HG02970 (cell line): ENCODE data around the gene MOGAT3.

Source experiments
- ATAC-seq: cut with Tn5 transposase; IDR thresholded peaks from one replicate; pipeline ENCODE4 v1.9.1; 2021; ENCODE audit warnings: mild to moderate bottlenecking, moderate library complexity, moderate number of reproducible peaks; ENCODE audit not compliant: unreplicated experiment, low FRiP score

MOGAT3 gene

DNA sequence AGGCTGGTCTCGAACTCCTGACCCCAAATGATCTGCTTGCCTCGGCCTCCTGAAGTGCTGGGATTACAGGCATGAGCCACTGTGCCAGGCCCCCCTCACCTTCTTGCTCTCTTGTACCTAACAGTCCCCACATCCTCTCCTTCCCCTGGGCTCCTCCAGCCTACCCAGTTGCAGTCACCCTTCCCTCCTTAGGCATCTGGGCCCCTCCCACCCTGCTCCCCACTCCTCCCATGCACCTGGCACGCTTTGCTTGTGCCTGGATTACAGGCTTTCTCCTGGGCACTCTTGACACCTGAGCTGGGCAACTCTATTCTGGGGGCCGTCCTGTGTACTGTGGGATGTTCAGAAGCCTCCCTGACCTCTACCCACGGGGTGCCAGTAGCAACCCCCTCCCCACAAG is 33.8 kb upstream of the MOGAT3 start:
- no peak for ATAC-seq

DNA sequence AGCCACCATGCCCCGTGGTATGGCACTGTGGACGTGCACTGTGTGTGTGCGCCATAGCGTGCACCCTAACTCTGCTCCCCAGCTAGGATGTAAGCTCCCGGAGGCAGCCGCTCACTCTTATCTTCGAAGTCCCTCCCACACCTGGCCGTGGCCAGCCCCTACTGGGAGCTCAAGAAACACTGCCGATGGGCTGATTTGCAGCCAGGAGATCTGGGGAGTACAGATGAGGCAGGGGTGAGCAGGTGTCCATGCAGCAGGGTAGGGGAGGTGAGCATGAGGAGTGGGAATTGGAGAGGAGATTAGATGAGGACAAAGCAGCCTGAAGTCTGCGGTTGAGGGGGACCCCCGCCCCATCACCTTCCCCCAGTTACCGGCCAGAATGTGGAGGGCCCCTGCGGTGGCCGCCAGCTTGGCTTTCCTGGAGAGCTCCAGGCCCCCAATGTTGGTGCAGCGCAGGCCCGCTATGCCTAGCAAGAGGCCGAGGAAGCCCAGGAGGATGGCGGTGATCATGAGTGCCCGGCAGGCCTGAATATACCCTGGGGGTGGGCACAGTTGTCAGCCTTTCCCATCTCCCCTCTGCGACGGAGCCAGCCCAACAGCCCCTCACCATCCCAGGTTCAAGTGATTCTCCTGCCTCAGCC is 33.2 kb upstream of the MOGAT3 start:
- no peak for ATAC-seq

DNA sequence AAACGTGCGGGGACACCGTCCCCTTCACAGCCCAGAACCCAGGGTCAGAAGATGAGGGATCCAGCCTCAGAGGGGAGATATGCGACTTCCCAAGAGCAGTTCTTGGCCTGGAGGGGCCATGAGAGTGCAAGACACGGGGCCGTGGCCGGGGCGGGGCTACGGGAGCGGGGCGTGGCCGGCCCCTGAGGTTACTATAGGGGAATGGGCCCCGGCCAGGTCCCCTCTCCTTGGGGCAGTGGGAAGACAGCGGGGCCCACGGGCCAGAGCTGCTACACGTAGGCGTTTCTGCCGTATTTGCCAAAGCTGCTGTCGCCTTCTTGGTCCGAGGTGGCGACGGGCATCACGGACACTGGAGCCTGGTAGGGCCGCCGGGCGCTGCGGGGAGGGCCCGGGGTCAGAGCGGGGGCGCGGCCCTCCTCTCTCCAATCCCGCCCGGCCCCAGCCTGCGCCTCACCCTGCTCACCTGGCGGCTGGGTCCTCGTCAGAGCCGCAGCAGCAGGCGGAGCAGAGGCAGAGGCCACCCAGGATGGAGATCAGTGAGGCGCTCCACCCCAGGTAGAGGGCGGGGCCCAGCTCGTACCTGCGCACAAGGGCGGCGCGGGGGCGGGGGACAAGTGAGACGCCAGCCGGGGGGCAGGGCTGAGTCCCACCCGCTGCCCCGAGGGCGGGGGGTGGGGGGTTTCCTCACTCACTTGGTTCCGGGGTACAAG is 31.5 kb upstream of the MOGAT3 start:
- no peak for ATAC-seq

DNA sequence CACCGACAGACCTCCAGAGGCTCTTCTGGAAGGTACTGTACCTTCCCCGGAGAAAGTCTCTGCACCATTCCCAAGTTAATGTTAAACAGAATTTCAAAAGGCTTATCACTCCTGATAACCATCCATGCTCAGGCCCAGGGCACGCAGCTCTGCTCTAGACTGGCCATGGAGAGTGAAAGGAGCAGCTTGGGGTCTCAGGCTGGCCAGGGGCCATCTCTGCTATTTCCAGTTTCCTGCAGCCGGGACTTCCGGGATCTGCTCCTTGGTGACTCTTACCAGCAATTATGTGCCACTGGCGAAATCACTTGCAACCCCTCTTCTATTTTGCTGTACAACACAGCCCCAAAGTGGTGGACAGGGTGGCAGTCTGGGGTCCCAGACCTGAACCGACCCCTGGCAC is 30.8 kb upstream of the MOGAT3 start:
- ATAC-seq: no peak

DNA sequence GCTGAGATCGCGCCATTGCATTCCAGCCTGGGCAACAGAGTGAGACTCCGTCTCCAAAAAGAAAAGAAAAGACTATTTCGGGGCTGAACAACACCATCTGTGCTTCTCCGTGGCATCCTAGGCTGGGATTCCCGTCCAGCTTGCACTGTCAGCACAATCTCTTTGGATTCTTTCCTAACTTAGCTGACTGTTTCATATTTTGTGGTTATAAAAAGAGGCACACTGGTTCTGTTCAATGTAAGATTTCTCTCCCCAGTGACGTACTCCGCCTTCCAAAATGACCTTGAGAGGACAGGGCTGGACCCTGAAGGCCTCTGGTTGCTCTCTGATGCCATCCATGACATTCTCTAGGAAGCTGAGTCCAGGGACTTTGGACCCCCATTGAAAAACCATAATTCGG is 25.9 kb upstream of the MOGAT3 start:
- no peak for ATAC-seq

DNA sequence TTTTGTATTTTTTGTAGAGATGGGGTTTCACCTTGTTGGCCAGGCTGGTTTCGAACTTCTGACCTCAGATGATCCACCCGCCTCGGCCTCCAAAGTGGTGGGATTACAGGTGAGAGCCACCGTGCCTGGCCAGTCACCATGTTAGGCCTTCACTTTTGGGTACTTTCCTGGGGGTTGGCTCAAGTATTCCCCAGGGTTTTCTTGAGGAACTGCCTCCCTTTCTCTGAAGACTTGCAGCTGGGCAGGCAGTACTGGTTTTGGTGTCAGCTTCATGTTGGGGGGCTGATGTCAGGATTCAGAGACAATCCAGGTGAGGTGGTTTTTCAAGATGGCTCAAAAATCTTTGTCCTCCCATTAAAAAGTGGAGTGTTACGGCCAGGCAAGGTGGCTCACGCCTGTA is 24.8 kb upstream of the MOGAT3 start:
- no peak for ATAC-seq

DNA sequence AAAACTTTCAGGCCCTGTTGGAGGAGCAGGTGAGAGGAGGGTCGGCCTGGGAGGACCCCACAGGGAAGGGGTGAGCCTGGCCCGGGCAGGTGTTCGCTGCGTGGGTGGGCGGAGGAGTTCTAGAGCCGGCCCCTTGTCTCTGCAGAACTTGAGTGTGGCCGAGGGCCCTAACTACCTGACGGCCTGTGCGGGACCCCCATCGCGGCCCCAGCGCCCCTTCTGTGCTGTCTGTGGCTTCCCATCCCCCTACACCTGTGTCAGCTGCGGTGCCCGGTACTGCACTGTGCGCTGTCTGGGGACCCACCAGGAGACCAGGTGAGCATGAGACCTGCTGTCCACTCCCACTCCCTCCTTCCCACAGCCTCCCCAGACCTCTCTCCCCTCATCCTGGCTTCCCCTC is 22.7 kb upstream of the MOGAT3 start:
- ATAC-seq: no peak

DNA sequence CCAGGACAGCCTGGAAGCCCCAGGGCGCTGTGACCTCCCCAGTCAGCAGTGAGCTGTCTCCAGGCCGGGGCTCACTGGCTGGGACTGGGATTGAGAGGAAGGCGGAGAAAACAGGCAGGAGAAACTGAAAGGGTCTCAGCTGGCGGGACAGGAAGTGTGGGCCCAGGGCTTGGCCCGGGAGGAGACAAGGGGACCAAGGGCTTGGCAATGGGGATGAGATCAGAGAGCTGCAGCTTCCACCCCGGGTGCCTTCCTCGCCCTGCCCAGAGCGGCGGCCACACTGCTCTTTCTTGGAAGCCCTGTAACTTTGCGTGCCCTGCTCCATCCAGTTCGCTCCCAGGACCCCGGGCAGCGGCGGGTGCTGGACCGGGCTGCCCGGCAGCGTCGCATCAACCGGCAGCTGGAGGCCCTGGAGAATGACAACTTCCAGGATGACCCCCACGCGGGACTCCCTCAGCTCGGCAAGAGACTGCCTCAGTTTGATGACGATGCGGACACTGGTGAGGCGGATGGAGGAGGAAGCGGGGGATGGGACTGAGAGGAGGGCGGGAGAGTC is 21.5 kb upstream of the MOGAT3 start:
- no peak for ATAC-seq

DNA sequence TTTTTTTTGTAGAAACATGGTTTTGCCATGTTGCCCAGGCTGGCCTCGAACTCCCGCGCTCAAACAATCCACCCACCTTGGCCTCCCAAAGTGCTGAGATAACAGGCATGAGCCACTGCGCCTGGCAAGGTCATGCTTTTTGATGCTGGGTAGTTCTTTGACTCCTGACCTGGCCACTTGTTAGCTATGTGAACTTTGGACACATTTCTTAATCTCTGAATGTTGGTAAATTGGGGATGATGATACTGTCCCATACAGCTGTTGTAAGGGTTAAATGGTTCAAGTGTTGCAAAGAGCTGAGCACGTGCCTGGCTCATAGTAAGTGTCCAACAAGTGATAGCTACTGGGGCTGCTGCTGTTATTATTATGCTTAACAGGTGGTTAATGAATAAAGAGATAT is 19.5 kb upstream of the MOGAT3 start:
- no peak for ATAC-seq

DNA sequence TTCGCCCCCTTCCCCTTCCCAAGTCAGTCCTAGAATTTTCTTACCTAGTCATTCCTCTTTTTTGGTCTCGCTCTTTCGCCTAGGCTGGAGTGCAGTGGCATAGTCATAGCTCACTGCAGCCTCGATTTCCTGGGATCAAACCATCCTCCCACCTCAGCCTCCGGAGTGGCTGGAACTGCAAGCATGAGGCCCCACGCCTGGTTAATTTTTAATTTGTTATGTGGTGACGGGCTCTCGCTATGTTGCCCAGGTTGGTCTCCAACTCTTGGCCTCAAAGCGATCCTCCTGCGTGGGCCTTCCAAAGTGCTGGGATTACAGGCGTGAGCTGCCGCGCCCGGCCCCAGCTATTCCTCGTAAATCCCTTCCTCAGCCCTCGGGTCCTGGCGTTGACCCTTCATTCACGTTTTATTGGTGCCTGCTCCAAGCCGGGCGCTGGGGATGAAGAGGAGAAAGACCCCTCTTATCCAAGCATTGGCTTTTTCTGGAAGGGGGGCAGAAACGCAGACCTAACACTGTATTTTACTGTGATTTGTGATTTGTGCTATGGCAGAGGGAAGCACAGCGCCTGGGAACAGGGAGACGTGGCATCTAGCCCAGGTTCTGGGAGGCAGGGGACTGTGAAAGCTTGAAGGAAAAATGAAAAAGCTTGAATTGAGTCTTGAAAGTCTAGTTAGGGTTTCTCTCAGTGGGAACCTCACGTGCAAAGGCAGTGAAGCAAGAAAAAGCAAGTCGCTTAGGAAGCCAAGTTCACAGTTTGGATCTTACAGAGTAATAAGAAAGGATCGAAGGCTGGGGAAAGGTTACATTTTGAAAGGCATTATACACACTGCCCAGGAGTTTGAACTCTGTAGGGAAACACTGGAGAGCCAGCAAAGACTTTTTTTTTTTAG is 17.6 kb upstream of the MOGAT3 start:
- ATAC-seq: peak; percentile 22

DNA sequence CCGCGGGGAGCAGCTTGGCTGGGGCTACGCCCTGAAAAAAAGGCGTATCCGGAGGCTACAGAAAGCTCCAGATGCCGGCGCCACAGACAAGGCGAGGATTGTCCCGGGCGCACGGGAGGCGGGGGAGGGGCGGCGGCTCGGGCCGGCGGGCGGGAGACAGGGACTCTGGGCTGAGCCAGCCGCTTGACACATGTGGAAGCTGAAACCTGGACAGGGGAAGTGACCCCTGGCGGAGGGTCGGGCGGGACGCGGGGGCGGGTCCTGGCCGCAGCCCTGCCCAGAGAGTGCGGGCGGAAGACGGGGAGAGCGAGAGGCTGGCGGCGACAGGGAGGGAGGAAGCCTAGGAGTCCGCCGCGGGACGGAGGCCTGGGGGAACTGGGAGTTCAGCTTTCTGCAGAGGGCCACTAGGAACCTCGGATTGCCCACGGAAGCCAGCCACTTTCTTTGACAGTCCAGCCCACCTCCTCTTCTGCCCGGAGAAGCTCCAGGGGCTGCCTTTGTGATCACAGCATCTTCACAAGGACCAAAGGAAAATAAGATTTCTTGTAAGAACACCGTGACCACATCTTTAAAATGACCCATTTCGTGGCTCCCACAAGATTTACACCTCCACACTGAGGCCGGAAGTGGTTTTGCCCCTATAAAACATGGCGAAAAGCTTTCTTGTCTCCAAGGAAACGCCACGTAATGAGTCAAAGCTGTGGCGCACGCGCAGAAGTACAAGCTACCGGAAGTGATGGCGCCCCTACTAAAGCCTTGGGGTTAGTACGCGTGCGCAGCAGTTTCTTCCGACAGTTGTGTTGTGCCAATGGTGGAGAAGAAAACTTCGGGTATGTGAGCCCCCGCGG is 16.8 kb upstream of the MOGAT3 start, which contains the start of the genes PLOD3 and ZNHIT1:
Gene PLOD3 (minus strand): TSS at position 194 of the 848 bp plus-strand sequence. CDS start 307 bp downstream, outside the sequence.
Gene ZNHIT1 (plus strand): TSS at position 778 of the 848 bp plus-strand sequence. CDS start 31 bp downstream, at position 809.
- peak; percentile 71 for ATAC-seq

DNA sequence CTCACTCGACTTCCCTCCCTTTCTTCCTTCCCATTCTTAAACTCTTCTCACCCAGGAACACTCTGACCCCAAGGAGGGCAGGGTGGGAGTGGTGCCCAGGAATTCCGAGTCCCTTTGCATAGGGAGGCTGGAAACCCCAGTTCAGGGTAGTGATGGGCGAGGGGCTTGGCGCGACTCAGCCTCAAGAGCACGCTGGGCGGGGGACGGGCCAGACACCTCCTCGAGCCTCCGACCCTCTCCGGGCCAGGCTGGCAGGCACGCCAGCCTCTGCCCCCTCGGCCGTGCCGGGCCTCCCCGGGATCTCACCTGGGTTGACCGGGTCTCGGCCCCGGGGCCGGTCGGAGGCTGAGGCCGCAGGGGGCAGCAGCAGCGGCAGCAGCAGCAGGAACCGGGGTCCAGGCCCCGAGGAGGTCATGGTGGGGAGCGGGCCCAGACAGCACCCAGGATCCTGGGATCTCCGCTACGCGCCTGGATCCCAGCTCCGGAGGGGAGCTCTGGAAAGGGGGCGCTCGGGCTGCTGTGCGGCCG is 16.1 kb upstream of the MOGAT3 start:
- peak; percentile 14 for ATAC-seq

DNA sequence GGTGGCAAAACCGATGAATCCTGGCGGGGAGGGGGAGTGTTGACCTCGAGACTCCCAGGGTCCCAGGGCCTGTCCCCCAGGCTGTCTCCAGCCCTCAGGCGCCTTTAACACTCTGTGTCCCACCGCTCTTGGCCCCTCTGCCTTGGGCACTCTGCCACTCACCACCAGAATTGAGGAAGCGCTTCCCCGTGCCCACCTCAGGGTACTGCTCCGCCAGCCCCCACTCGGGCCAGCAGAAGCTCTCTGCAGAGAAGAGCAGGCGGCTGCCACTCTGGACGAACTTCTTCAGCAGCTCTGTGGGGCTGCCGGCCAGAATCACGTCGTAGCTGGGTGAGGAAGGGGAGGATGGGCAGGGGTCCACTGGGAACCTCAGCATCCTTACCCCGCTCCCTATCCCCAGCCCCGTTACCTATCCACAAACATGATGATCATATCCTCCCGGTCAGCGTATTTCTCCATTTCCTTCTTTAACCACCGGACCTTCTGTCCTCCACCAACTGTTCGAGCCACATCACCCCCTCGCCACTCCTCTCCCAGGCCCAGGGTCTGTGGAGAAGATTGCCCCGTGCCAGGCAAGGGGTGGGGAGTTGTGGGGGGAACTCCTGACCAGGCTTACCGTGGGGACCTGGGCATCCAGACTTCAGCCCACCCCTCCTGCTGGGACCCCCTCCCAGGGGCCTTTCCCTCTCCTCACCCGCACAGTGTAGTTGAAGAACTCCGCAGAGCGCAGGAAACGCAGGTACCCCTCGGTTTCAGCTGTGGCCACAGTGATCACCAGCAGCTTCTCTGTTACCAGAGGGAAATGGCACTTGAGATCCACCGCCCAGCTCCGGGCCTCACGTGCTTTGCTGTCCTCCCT is 15.4 kb upstream of the MOGAT3 start:
- no peak for ATAC-seq

DNA sequence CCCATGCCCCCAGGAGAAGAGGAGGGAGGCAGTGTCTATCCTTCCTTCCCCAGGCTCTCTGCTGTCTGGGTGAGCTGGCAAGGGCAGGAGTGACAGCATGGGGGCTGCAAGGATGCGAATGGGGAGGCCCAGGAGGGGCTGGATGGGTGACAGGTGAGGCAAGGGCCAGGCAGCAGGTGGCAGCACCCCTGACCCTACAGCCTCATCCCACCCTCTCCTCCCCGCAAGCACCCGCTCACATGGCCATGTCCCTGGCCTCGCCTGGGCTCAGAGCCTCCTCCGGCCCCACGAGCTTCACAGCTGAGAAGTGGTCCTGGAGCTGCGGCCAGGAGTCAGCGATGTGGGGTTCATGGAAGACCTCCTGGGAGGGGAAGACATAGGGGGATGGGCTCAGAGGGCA is 11.2 kb upstream of the MOGAT3 start:
- no peak for ATAC-seq

DNA sequence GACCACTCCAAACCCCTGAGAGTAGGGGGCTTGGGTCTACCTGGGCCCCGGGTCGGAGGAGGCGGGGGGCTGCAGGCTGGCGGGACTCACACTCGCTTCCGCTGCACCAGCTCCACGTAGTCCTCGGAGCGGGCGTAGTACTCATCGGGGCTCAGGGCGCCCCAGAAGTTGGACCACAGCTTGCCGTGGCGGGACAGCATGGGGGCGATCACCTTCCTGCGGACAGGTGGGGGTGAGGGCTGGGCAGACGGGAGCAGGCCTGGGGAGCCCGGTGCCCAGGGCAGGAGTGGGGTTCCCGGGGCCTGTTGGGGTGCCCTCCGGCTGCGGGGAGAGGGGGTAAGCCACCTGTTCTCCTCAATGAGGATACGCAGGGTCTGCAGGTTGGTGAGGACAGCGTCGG is 10.7 kb upstream of the MOGAT3 start:
- ATAC-seq: no peak

DNA sequence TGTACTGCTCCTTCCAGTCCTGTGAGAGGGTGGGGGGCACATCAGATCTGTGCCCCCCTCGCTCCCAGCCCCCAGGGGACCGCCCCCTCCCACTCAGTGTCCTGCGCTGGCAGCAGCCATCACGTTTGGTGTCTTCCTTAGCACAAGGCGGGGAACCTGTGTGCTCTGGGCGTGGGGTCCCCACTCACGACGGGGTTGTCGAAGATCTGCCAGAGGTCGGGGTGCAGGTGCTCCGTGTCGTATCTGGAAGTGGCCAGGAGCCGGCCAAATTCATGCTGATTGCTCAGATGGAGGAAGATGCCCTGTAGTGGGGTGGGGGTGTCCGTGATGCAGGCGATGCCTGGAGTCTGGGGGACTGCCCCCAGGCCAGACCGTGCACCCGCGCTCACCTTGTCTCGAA is 9.3 kb upstream of the MOGAT3 start:
- no peak for ATAC-seq

DNA sequence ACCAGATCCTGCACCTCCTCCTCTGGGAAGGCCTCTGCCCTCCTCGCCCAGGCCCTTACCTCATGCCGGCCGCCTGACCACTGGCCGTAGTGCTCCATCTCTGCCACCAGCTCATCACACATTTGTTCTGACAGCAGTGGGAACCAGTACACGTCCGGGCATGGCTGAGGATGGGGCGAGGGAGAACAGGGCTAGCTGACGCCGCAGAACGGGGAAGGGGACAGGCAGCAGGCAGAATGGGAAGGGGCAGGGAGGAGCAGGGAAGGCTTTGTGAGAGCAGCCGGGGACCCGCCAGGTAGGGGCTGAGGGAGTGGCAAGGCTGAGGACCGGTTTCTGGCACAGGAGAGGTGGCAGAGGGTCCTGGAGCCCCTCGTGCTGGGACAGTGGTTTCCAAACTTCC is 8.0 kb upstream of the MOGAT3 start:
- ATAC-seq: no peak

DNA sequence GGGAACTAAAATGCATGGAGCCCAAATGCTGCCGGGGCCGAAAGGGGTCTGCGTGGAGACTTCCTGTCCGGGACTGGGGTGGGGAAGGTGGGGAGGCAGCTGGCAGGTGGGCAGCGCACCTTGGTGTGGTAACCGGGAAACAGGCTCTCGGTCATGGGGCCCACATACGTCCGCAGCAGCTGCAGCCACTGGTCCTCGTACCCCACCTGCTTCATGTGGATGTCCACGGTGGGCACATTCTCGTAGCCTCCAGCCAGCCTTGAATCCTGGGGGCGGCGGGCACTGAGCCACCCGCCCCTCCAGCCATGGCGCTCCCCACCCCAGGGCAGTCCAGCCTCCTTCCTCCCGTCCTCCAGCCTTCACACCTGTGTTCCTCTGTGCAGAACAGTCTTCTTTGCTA is 6.6 kb upstream of the MOGAT3 start:
- no peak for ATAC-seq

DNA sequence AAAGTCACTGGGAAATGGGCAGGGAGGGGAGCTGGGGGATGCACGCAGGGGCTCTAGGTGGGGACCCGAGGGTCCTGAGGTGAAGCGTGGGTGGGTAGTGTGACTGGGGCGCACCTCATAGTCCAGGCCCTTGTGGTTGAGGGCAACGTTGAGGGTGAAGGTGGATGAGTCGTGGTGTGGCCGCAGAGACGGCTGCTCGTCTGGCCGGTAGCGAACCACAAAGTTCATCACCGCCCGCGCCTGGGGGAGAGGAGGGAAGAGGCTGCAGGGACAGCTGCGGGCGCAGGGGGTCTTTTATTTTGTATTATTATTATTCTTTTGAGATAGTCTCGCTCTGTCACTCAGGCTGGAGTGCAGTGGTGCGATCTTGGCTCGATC is 5.8 kb upstream of the MOGAT3 start:
- no peak for ATAC-seq
